K562 (cell line): Measurements from ENCODE around the gene KCNA10. TPM values are rescaled to one million over a fixed set of nuclear protein-coding genes. Genes with fewer than 3 reads are reported as not detected.

Experiments used
- ATAC-seq: fragments of 200-7000 bp; cut with Tn5 transposase; 3 replicates; pipeline ENCODE4 v1.9.1; 2020; ENCODE audit warnings: moderate library complexity
- BruUV-seq: library from RNA; stranded (reverse); fragments of 400-500 nt; replicated peaks from 2 replicates; lab custom pipeline; 2021; lab: Mats Ljungman, UMichigan
- CTCF ChIA-PET: fragments of 300-600 bp; formaldehyde crosslinking; extraction: SDS; loops from one replicate; lab custom pipeline; 2021; ENCODE audit warnings: low intra/inter-chr PET ratio; lab: Yijun Ruan, JAX
- POLR2A ChIA-PET: fragments of 300-600, 350-650 bp; sonication (Branson Sonifier 250); formaldehyde crosslinking; extraction: SDS; loops from one replicate; lab custom pipeline; 2021; ENCODE audit warnings: antibody characterized with exemption, inconsistent platforms; lab: Yijun Ruan, JAX
- DNase-seq, 4 experiments: peaks; one replicate each; pipeline versions ENCODE4 v3.0.0 to v3.0.0-alpha.2; 2011 to 2018; ENCODE audit warnings: low spot score in 3 of 4, mixed read lengths in 3 of 4; ENCODE audit errors: extremely low read depth in 1 of 4
- FAIRE-seq: peaks from 2 replicates; lab custom pipeline; 2011; peaks lifted over from hg19 to GRCh38; lab: Jason Lieb, UNC
- H2AFZ ChIP-seq: 2 replicates; pipeline ENCODE4 v1.6.0; 2011; ENCODE audit warnings: low read depth, low read length, control low read depth, inconsistent platforms
- H3K27ac ChIP-seq: fragments of 200-600 bp; 3 replicates; pipeline ENCODE4 v1.8.0; 2011; ENCODE audit warnings: low read depth, mild to moderate bottlenecking, control low read depth, inconsistent platforms, low read length, moderate library complexity, mixed read lengths; ENCODE audit errors: extremely low read depth
- H3K27me3 ChIP-seq, 2 experiments: fragments of 300-600 bp in 1 of 2; 2 replicates in 1 of 2; 3 replicates in 1 of 2; pipeline versions ENCODE4 v1.6.0 to v1.8.0; 2011; ENCODE audit warnings: inconsistent platforms in 2 of 2, low read length in 2 of 2, mild to moderate bottlenecking in 1 of 2, mixed read lengths in 1 of 2, moderate library complexity in 1 of 2; ENCODE audit not compliant: control insufficient read depth in 2 of 2, insufficient read depth in 2 of 2
- H3K36me3 ChIP-seq: fragments of 300-600 bp; 3 replicates; pipeline ENCODE4 v1.8.0; 2011; ENCODE audit warnings: mild to moderate bottlenecking, low read length, inconsistent platforms; ENCODE audit not compliant: control insufficient read depth, insufficient read depth
- H3K4me1 ChIP-seq, 2 experiments: fragments of 200-600 bp in 1 of 2; replicated peaks in 1 of 2; 2 replicates in 1 of 2; 3 replicates in 1 of 2; pipeline versions ENCODE4 v1.5.1 to v1.8.0; 2011; ENCODE audit warnings: inconsistent platforms in 2 of 2, low read length in 2 of 2, mild to moderate bottlenecking in 1 of 2, mixed read lengths in 1 of 2, moderate library complexity in 1 of 2; ENCODE audit not compliant: control insufficient read depth in 2 of 2, insufficient read depth in 2 of 2
- H3K4me2 ChIP-seq: 2 replicates; pipeline ENCODE4 v1.6.1; 2011; ENCODE audit warnings: low read length, control low read depth, inconsistent platforms, mixed read lengths; ENCODE audit not compliant: insufficient read depth
- H3K4me3 ChIP-seq: fragments of 200-600 bp; sonication (generic), shearing (Covaris generic); 2 replicates; pipeline ENCODE4 v1.5.1; 2016; ENCODE audit warnings: control low read depth, inconsistent platforms
- H3K79me2 ChIP-seq: fragments of 200-600 bp; 3 replicates; pipeline ENCODE4 v1.8.0; 2011; ENCODE audit warnings: low read length, inconsistent platforms; ENCODE audit not compliant: control insufficient read depth, insufficient read depth
- H3K9ac ChIP-seq, 2 experiments: 2 replicates each; pipeline versions ENCODE4 v1.6.0 to v1.6.1; 2011; ENCODE audit warnings: low read depth in 2 of 2, low read length in 2 of 2, control low read depth in 1 of 2, inconsistent platforms in 1 of 2, mild to moderate bottlenecking in 1 of 2, mixed read lengths in 1 of 2; ENCODE audit not compliant: insufficient read depth in 1 of 2
- H3K9me1 ChIP-seq: one replicate; pipeline ENCODE4 v1.6.0; 2011; ENCODE audit warnings: inconsistent platforms, mild to moderate bottlenecking, low read length, moderate library complexity; ENCODE audit not compliant: control insufficient read depth, insufficient read depth
- H3K9me3 ChIP-seq: replicated peaks from 2 replicates; pipeline ENCODE4 v1.5.1; 2011; ENCODE audit warnings: low read depth, low read length, inconsistent platforms; ENCODE audit not compliant: control insufficient read depth, insufficient read depth
- H4K20me1 ChIP-seq: replicated peaks from 2 replicates; pipeline ENCODE4 v1.6.1; 2011; ENCODE audit warnings: low read length, inconsistent platforms, mixed read lengths; ENCODE audit not compliant: control insufficient read depth, insufficient read depth
- ARNT ChIP-seq, 2 experiments: fragments of 450-650 bp; IDR thresholded peaks; 2 replicates each; pipeline ENCODE4 v1.6.1; 2016; ENCODE audit warnings: mild to moderate bottlenecking in 1 of 2
- ETV1 ChIP-seq: fragments of 450-650 bp; conservative IDR thresholded peaks from 2 replicates; pipeline ENCODE4 v1.6.1; 2016; ENCODE audit warnings: missing genetic modification characterization, control low read depth, low read depth, missing compliant biosample characterization
- ETV5 ChIP-seq: sonication (generic); formaldehyde crosslinking; IDR thresholded peaks from 2 replicates; pipeline ENCODE4 v1.4.0; 2020; ENCODE audit warnings: low read depth, mild to moderate bottlenecking, missing genetic modification reagents
- JUN ChIP-seq, 2 experiments: sonication (generic) in 1 of 2; formaldehyde crosslinking in 1 of 2; IDR thresholded peaks; 2 replicates each; pipeline versions ENCODE4 v1.6.1 to v1.8.0; 2012 to 2022; ENCODE audit warnings: borderline replicate concordance in 2 of 2, mild to moderate bottlenecking in 2 of 2, improper control_type of control experiment in 1 of 2, low read depth in 1 of 2, low read length in 1 of 2, missing genetic modification reagents in 1 of 2
- MCM7 ChIP-seq, 2 experiments: fragments of 450-650 bp; IDR thresholded peaks; 2 replicates each; pipeline ENCODE4 v1.6.1; 2016 to 2018
- NCOA6 ChIP-seq: fragments of 450-650 bp; IDR thresholded peaks from 2 replicates; pipeline ENCODE4 v1.6.1; 2017; ENCODE audit warnings: mild to moderate bottlenecking
- PURB ChIP-seq: sonication (generic); formaldehyde crosslinking; IDR thresholded peaks from 2 replicates; pipeline ENCODE4 v1.9.0; 2021; ENCODE audit warnings: low read depth, mild to moderate bottlenecking, missing genetic modification reagents
- RBBP5 ChIP-seq: fragments of 200-600 bp; sonication (generic); IDR thresholded peaks from 2 replicates; pipeline ENCODE4 v1.6.1; 2012; ENCODE audit warnings: borderline replicate concordance, mild to moderate bottlenecking, low read length, control low read depth, inconsistent platforms; ENCODE audit not compliant: insufficient read depth, poor library complexity, severe bottlenecking
- SIRT6 ChIP-seq: IDR thresholded peaks from one replicate; pipeline ENCODE4 v1.6.1; 2012; ENCODE audit warnings: low read depth, mild to moderate bottlenecking, control low read depth, inconsistent platforms, low read length, moderate library complexity
- ZNF76 ChIP-seq: fragments of 250-450 bp; sonication (Bioruptor Pico); IDR thresholded peaks from 2 replicates; pipeline ENCODE4 v1.4.0; 2020; ENCODE audit warnings: mild to moderate bottlenecking, moderate library complexity, borderline replicate concordance
- WGBS: fragments of 100-300 bp; shearing (Covaris generic); methylation state at CpG from one replicate; pipeline ENCODE4 v1.1.6; 2016; ENCODE audit warnings: low coverage, mixed read lengths; ENCODE audit not compliant: insufficient coverage; ENCODE audit errors: missing lambda C conversion rate; 5-methylcytosine and 5-hydroxymethylcytosine counted together
- in situ Hi-C: fragments of 300-500 bp; cut with MboI; formaldehyde crosslinking; loops from 4 replicates; pipeline ENCODE4 v1.15.0; 2018; ENCODE audit warnings: inconsistent platforms, mixed read lengths
- intact Hi-C: fragments of 100-400 bp; cut with micrococcal nuclease; formaldehyde crosslinking; loops from 2 replicates; pipeline ENCODE4 v1.14.2; 2022
- polyA plus RNA-seq, 8 experiments: library from polyadenylated mRNA; depleted of rRNA in 4 of 8; stranded (reverse) in 5 of 8; unstranded in 3 of 8; fragments of >200 nt; fragmentation: Nextera tagmentation in 2 of 8; fragmentation: Illumina TruSeq in 1 of 8; extraction: Ambion mirVana in 2 of 8; extraction: Trizol in 1 of 8; gene quantifications; 2 replicates each; pipeline versions ENCODE4 v1.2.1 to v1.2.3, GENCODE V29; 2011 to 2014; ENCODE audit warnings: inconsistent platforms in 1 of 8, missing spikeins in 1 of 8
- total RNA-seq, 7 experiments: library from RNA; depleted of rRNA in 6 of 7; stranded (reverse); fragments of >200 nt in 6 of 7; fragmentation: Illumina TruSeq in 2 of 7; extraction: Trizol in 2 of 7; gene quantifications; 2 replicates each; pipeline versions ENCODE4 v1.2.1 to v1.2.3, GENCODE V29; 2011 to 2021; ENCODE audit warnings: low replicate concordance in 1 of 7
- TF ChIP-seq, protein P1 (sequence below), 2 experiments: IDR thresholded peaks; 2 replicates each; pipeline ENCODE4 v1.6.1; 2012; ENCODE audit warnings: improper control_type of control experiment in 2 of 2, low read depth in 2 of 2, low read length in 2 of 2, borderline replicate concordance in 1 of 2

Gene KCNA10
- total and polyA plus RNA-seq, 9 of the 15 experiments (the other 6 are each of a cell fraction or from before 2014, with no cell fraction given): not detected

DNA sequence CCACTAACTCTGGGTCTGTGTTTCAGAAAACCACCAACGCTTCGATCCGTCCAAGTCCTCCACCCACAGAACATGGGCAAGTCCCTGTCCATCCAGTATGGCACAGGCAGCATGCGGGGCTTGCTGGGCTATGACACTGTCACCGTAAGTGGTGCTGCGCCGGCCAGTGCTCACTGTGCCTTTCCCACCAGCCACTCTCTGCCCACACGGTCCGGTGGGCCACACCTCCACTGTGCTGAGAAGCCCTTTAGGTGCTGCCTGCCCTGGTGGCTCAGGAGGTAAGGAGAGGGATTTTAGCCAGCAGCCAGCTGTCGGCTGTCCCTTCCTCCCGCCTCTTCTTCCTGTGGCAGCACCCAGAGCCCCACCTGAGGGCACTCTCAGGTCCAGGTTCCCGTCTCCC is 34.2 kb downstream of the KCNA10 start (continued):
- TF ChIP-seq, protein P1, sequence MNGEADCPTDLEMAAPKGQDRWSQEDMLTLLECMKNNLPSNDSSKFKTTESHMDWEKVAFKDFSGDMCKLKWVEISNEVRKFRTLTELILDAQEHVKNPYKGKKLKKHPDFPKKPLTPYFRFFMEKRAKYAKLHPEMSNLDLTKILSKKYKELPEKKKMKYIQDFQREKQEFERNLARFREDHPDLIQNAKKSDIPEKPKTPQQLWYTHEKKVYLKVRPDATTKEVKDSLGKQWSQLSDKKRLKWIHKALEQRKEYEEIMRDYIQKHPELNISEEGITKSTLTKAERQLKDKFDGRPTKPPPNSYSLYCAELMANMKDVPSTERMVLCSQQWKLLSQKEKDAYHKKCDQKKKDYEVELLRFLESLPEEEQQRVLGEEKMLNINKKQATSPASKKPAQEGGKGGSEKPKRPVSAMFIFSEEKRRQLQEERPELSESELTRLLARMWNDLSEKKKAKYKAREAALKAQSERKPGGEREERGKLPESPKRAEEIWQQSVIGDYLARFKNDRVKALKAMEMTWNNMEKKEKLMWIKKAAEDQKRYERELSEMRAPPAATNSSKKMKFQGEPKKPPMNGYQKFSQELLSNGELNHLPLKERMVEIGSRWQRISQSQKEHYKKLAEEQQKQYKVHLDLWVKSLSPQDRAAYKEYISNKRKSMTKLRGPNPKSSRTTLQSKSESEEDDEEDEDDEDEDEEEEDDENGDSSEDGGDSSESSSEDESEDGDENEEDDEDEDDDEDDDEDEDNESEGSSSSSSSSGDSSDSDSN (IDR thresholded peaks at IDR 0.05; ENCODE audit: borderline replicate concordance in 1 of 2, low read depth in 2 of 2, low read length in 2 of 2): no peak
- TF ChIP-seq ETV1: no peak
- no peak for TF ChIP-seq ARNT (IDR thresholded peaks at IDR 0.05)
- no peak for TF ChIP-seq MCM7 (IDR thresholded peaks at IDR 0.05)

DNA sequence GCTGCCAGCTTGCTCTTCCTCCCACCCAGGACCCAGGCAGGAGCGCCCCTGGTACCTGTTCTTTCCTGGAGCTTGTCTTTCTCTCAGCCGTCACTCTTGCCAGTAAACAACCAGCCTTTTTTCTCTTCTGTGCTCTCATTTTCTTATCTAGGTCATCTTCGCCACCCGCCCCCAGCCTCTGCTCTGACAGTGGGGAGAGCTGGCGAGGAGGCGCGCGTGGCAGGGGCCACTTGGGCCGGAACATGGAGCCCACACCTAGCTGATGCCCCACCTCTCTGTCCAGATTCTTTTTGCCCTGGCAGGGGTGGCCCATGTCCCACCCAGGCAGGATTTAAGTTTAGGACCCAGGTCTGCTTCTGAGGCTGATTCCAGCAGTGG is 35.7 kb downstream of the KCNA10 start:
- ATAC-seq (no peak), FAIRE-seq (no peak), DNase-seq (no peak)
- intact Hi-C loops (no loop called here), in situ Hi-C loops (no loop called here)
- no peak overlapping the region for H3K4me3 ChIP-seq
- H3K27me3 ChIP-seq: peaks cover 26 to 85% of the 10 kb centered on the region in 2 experiments
- BruUV-seq: no TSS peak
- H3K27ac ChIP-seq: no peak overlapping the region
- 0 out of 2 replicates have a peak, but pooled peaks cover 18% of the 10 kb centered on the region for H4K20me1 ChIP-seq
- 1% methylated on average over 9 of the region's 9 CpGs for WGBS
- no peaks in the 10 kb centered on the region for H3K79me2 ChIP-seq
- POLR2A ChIA-PET: no interaction called here
- no peaks in the 10 kb centered on the region for H3K9me1 ChIP-seq
- no peak overlapping the region for H3K4me2 ChIP-seq
- TF ChIP-seq ZNF76 (CRISPR knock-in tag) (no peak), ETV5 (CRISPR knock-in tag) (no peak), PURB (CRISPR knock-in tag) (no peak), SIRT6 (no peak), NCOA6 (no peak), RBBP5 (no peak), JUN (IDR thresholded peaks at IDR 0.05; ENCODE audit: borderline replicate concordance, low read depth, low read length) (no peak), JUN (CRISPR knock-in tag; IDR thresholded peaks at IDR 0.05; ENCODE audit: borderline replicate concordance) (no peak)
- CTCF ChIA-PET: no interaction called here
- peaks cover 0 to 7% of the 10 kb centered on the region in 2 experiments; a peak in 3 of 5 replicates for H3K4me1 ChIP-seq
- no peak overlapping the region for H2AFZ ChIP-seq
- no peak overlapping the region for H3K9ac ChIP-seq
- no peaks in the 10 kb centered on the region for H3K9me3 ChIP-seq
- H3K36me3 ChIP-seq: no peaks in the 10 kb centered on the region
